Neural cell (in vitro differentiated cells): ENCODE results near the gene HSD17B14.

Source experiments
- EP300 ChIP-seq: fragments of 450-650 bp; conservative IDR thresholded peaks from 2 replicates; pipeline ENCODE4 v1.6.1; 2014; ENCODE audit warnings: antibody characterized with exemption, mild to moderate bottlenecking, moderate library complexity; ENCODE audit not compliant: poor library complexity, severe bottlenecking
- MXI1 ChIP-seq: fragments of 450-650 bp; conservative IDR thresholded peaks from 2 replicates; pipeline ENCODE4 v1.6.1; 2014; ENCODE audit warnings: antibody characterized with exemption, mild to moderate bottlenecking; ENCODE audit not compliant: poor library complexity, severe bottlenecking
- RAD21 ChIP-seq: fragments of 450-650 bp; conservative IDR thresholded peaks from 2 replicates; pipeline ENCODE4 v1.6.1; 2014; ENCODE audit warnings: antibody characterized with exemption, mild to moderate bottlenecking, moderate library complexity
- REST ChIP-seq: IDR thresholded peaks from 2 replicates; pipeline ENCODE4 v1.6.1; 2012; ENCODE audit warnings: borderline replicate concordance
- TF ChIP-seq, protein P1 (sequence below): fragments of 450-650 bp; IDR thresholded peaks from 2 replicates; pipeline ENCODE4 v1.5.1; 2014; ENCODE audit warnings: antibody characterized with exemption, mild to moderate bottlenecking, moderate library complexity; ENCODE audit not compliant: poor library complexity, severe bottlenecking

DNA sequence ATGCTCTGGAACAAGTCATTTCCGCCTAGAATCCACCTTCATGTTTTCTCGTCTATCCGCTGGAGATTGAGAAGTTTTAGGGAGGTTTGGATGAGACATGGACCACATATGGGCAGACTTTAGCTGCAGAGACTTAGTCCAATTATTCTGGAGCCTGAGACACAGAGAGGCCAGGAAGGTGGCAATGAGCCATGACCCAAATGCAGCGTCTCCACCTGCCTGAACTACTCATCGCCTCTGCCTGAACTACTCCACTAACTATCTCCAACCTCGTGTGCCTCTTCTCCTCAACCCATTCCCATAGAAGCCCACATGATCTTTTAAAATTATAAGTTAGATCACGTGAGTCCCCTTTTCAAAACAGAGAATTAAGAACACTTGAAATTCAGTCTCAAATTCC lies 26.5 kb upstream of the HSD17B14 start:
- TF ChIP-seq REST (no peak), EP300 (no peak), RAD21 (no peak), MXI1 (no peak)
- TF ChIP-seq, protein P1, sequence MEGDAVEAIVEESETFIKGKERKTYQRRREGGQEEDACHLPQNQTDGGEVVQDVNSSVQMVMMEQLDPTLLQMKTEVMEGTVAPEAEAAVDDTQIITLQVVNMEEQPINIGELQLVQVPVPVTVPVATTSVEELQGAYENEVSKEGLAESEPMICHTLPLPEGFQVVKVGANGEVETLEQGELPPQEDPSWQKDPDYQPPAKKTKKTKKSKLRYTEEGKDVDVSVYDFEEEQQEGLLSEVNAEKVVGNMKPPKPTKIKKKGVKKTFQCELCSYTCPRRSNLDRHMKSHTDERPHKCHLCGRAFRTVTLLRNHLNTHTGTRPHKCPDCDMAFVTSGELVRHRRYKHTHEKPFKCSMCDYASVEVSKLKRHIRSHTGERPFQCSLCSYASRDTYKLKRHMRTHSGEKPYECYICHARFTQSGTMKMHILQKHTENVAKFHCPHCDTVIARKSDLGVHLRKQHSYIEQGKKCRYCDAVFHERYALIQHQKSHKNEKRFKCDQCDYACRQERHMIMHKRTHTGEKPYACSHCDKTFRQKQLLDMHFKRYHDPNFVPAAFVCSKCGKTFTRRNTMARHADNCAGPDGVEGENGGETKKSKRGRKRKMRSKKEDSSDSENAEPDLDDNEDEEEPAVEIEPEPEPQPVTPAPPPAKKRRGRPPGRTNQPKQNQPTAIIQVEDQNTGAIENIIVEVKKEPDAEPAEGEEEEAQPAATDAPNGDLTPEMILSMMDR: no peak
